ENCODE data around the gene RNU1-3. TPM values are rescaled to one million over a fixed set of nuclear protein-coding genes. Genes with fewer than 3 reads are reported as not detected.
A peak's percentile ranks its signal among the peaks of the same experiment; 100 is the strongest.

RNU1-3 gene
- total and polyA plus RNA-seq, 9 of the 15 experiments (the other 6 are each of a cell fraction or from before 2014, with no cell fraction given): under 0.01 to 32,823 (median 2,538) TPM; not detected in 4

- TF ChIP-seq CTCF (IDR thresholded peaks at IDR 0.05 in 2 of 3, conservative IDR thresholded peaks at IDR 0.05 in 1 of 3; ENCODE audit: insufficient read depth in 2 of 3, low read depth in 1 of 3, low read length in 3 of 3): peak; percentile 84 to 87 (median 85)
- peak; percentile 60; the same call in 1 of the 2 replicates for TF ChIP-seq ZNF134 (CRISPR knock-in tag; conservative IDR thresholded peaks at IDR 0.05)
- TF ChIP-seq SETDB1 (IDR thresholded peaks at IDR 0.05; ENCODE audit: low read length): peak; percentile 100
- TF ChIP-seq ETS1 (conservative IDR thresholded peaks at IDR 0.05; ENCODE audit: control insufficient read depth, low read depth, low read length): peak; percentile 96
- peak; percentile 94 for TF ChIP-seq SRSF1 (IDR thresholded peaks at IDR 0.05; ENCODE audit: low read depth, low read length)
- peak; percentile 99 for TF ChIP-seq RB1 (IDR thresholded peaks at IDR 0.05; ENCODE audit: low read depth)
- TF ChIP-seq CCNT2 (IDR thresholded peaks at IDR 0.05; ENCODE audit: borderline replicate concordance, extremely low read depth, insufficient read length, low read depth, low read length): peak; percentile 99
- TF ChIP-seq ZNF57 (CRISPR knock-in tag; IDR thresholded peaks at IDR 0.05): peak; percentile 87; the same call in 1 of the 2 replicates
- peak; percentile 88 for TF ChIP-seq SMARCA5 (IDR thresholded peaks at IDR 0.05)
- peak; percentile 100 for TF ChIP-seq CTCFL (IDR thresholded peaks at IDR 0.05; ENCODE audit: borderline replicate concordance, insufficient read depth, low read depth, low read length, poor library complexity, severe bottlenecking)
- peak; percentile 38; the same call in 1 of the 2 replicates for TF ChIP-seq IRF9 (tag; IDR thresholded peaks at IDR 0.05)
- peak; percentile 98; the same call in 1 of the 2 replicates for TF ChIP-seq RBM15 (IDR thresholded peaks at IDR 0.05; ENCODE audit: insufficient read depth, low read length)
- TF ChIP-seq NR2C2 (CRISPR knock-in tag; IDR thresholded peaks at IDR 0.05): peak; percentile 92
- TF ChIP-seq NR2C2 (tag; IDR thresholded peaks at IDR 0.05): peak; percentile 96
- peak; percentile 97 for TF ChIP-seq MYC (IDR thresholded peaks at IDR 0.05; ENCODE audit: low read depth, low read length)
- TF ChIP-seq MYC (CRISPR knock-in tag; IDR thresholded peaks at IDR 0.05; ENCODE audit: borderline replicate concordance, low read depth): peak; percentile 56
- TF ChIP-seq MLX (CRISPR knock-in tag; conservative IDR thresholded peaks at IDR 0.05): peak; percentile 65 to 98; a peak in 2 of 4 replicates
- TF ChIP-seq NFIC (IDR thresholded peaks at IDR 0.05): peak; percentile 70
- TF ChIP-seq ERF (CRISPR knock-in tag; IDR thresholded peaks at IDR 0.05): peak; percentile 89; the same call in 1 of the 2 replicates
- peak; percentile 90; the same call in 1 of the 2 replicates for TF ChIP-seq OTX1 (CRISPR knock-in tag; IDR thresholded peaks at IDR 0.05)
These were observed 22.1 kb downstream of the RNU1-3 start (continued) for GRCh38 chr1:16644482-16645270.
